Immature natural killer cell (primary cell): Measurements from ENCODE around the gene RXRA. TPM values are rescaled to one million over a fixed set of nuclear protein-coding genes. Genes with fewer than 3 reads are reported as not detected.

ENCODE experiments used
- DNase-seq, 3 donors: peaks; one replicate each; pipeline ENCODE4 v3.0.0; 2022; ENCODE audit warnings: mixed read lengths in 1 of 3
- H3K27ac Mint-ChIP-seq, 6 donors: one replicate each; pipeline ENCODE4 v1.8.0; 2020; ENCODE audit warnings: mixed read lengths in 6 of 6, mild to moderate bottlenecking in 5 of 6, inconsistent platforms in 4 of 6, moderate library complexity in 3 of 6
- H3K27me3 Mint-ChIP-seq, 3 donors: one replicate each; pipeline ENCODE4 v1.8.0; 2020 to 2021; ENCODE audit warnings: low read depth in 3 of 3, mild to moderate bottlenecking in 3 of 3, mixed read lengths in 3 of 3, moderate library complexity in 3 of 3, inconsistent platforms in 1 of 3
- H3K36me3 Mint-ChIP-seq, 3 donors: one replicate each; pipeline ENCODE4 v1.8.0; 2020; ENCODE audit warnings: mixed read lengths in 3 of 3, inconsistent platforms in 2 of 3, mild to moderate bottlenecking in 2 of 3
- H3K4me1 Mint-ChIP-seq, 2 donors: one replicate each; pipeline ENCODE4 v1.8.0; 2020; ENCODE audit warnings: inconsistent platforms in 2 of 2, mild to moderate bottlenecking in 2 of 2, mixed read lengths in 2 of 2, moderate library complexity in 1 of 2
- H3K4me3 Mint-ChIP-seq, 5 donors: one replicate each; pipeline ENCODE4 v1.8.0; 2020; ENCODE audit warnings: mild to moderate bottlenecking in 5 of 5, mixed read lengths in 5 of 5, inconsistent platforms in 3 of 5, moderate library complexity in 3 of 5
- H3K9me3 Mint-ChIP-seq, 6 donors: one replicate each; pipeline ENCODE4 v1.8.0; 2020; ENCODE audit warnings: mild to moderate bottlenecking in 6 of 6, mixed read lengths in 6 of 6, inconsistent platforms in 4 of 6, moderate library complexity in 3 of 6
- polyA plus RNA-seq, 3 donors: library from polyadenylated mRNA; unstranded; fragments of 300-500 nt; fragmentation: Illumina TruSeq; gene quantifications; one replicate each; pipeline ENCODE4 v1.2.3, GENCODE V29; 2021

RXRA gene
- polyA plus RNA-seq, 3 donors from 2014 or later: 1.0 to 4.4 (median 1.9) TPM

- Mint-ChIP-seq H3K27me3 (peaks cover 0 to 14% (median 2%) of the 10 kb centered on the region in 3 donors), H3K27ac (no peak overlapping the region), H3K9me3 (no peaks in the 10 kb centered on the region), H3K4me1 (peaks cover 9 to 20% of the 10 kb centered on the region in 2 donors), H3K4me3 (no peak overlapping the region), H3K36me3 (peaks cover 0 to 2% (median 2%) of the 10 kb centered on the region in 3 donors)
- no peak for DNase-seq
Observed at GRCh38 chr9:134414900-134415425, 88.7 kb downstream of the RXRA start.

GRCh38 chr9:134416385-134417015 lies 90.2 kb downstream of the RXRA start:
- no peak overlapping the region for H3K4me3 Mint-ChIP-seq
- H3K36me3 Mint-ChIP-seq: peaks cover 0 to 8% (median 6%) of the 10 kb centered on the region in 3 donors
- H3K4me1 Mint-ChIP-seq: peaks cover 8 to 20% of the 10 kb centered on the region in 2 donors
- H3K27me3 Mint-ChIP-seq: peaks cover 0 to 14% (median 4%) of the 10 kb centered on the region in 3 donors
- no peak overlapping the region for H3K27ac Mint-ChIP-seq
- no peaks in the 10 kb centered on the region for H3K9me3 Mint-ChIP-seq
- DNase-seq: no peak

- DNase-seq: no peak
- Mint-ChIP-seq H3K4me3 (no peak overlapping the region), H3K4me1 (peaks cover 1 to 2% of the 10 kb centered on the region in 2 donors), H3K27me3 (peaks cover 0 to 7% (median 2%) of the 10 kb centered on the region in 3 donors), H3K36me3 (peaks cover 0 to 8% (median 6%) of the 10 kb centered on the region in 3 donors), H3K27ac (no peak overlapping the region), H3K9me3 (no peaks in the 10 kb centered on the region)
Observed at GRCh38 chr9:134418354-134418753, 92.1 kb downstream of the RXRA start.

- Mint-ChIP-seq H3K4me3 (no peak overlapping the region), H3K27ac (no peak overlapping the region), H3K27me3 (peaks cover 0 to 7% (median 2%) of the 10 kb centered on the region in 3 donors), H3K36me3 (peaks cover 0 to 8% (median 6%) of the 10 kb centered on the region in 3 donors), H3K9me3 (no peaks in the 10 kb centered on the region), H3K4me1 (peaks cover 0 to 2% of the 10 kb centered on the region in 2 donors)
- no peak for DNase-seq
Observed at GRCh38 chr9:134419000-134419683, 92.9 kb downstream of the RXRA start.

GRCh38 chr9:134419684-134420076 lies 93.4 kb downstream of the RXRA start:
- Mint-ChIP-seq H3K36me3 (peaks cover 0 to 8% (median 6%) of the 10 kb centered on the region in 3 donors), H3K9me3 (no peaks in the 10 kb centered on the region), H3K4me1 (peaks cover 0 to 2% of the 10 kb centered on the region in 2 donors), H3K27ac (no peak overlapping the region), H3K27me3 (peaks cover 0 to 7% (median 2%) of the 10 kb centered on the region in 3 donors), H3K4me3 (no peak overlapping the region)
- DNase-seq: no peak

GRCh38 chr9:134420281-134420845 lies 94.1 kb downstream of the RXRA start:
- peak overlapping the region in 1 of 6 donors; percentile 7 for H3K27ac Mint-ChIP-seq
- H3K9me3 Mint-ChIP-seq: no peaks in the 10 kb centered on the region
- H3K27me3 Mint-ChIP-seq: peaks cover 0 to 7% (median 2%) of the 10 kb centered on the region in 3 donors
- peaks cover 0 to 2% of the 10 kb centered on the region in 2 donors for H3K4me1 Mint-ChIP-seq
- H3K36me3 Mint-ChIP-seq: peaks cover 0 to 8% (median 6%) of the 10 kb centered on the region in 3 donors
- DNase-seq: no peak
- no peak overlapping the region for H3K4me3 Mint-ChIP-seq

GRCh38 chr9:134420974-134421432 lies 94.7 kb downstream of the RXRA start:
- Mint-ChIP-seq H3K4me1 (peaks cover 0 to 2% of the 10 kb centered on the region in 2 donors), H3K4me3 (no peak overlapping the region), H3K27me3 (peaks cover 0 to 5% (median 2%) of the 10 kb centered on the region in 3 donors), H3K27ac (no peak overlapping the region), H3K36me3 (peaks cover 0 to 8% (median 6%) of the 10 kb centered on the region in 3 donors), H3K9me3 (no peaks in the 10 kb centered on the region)
- no peak for DNase-seq

- H3K4me1 Mint-ChIP-seq: peaks cover 0 to 2% of the 10 kb centered on the region in 2 donors
- H3K9me3 Mint-ChIP-seq: no peaks in the 10 kb centered on the region
- no peak for DNase-seq
- no peak overlapping the region for H3K4me3 Mint-ChIP-seq
- H3K27me3 Mint-ChIP-seq: peaks cover 0 to 6% (median 2%) of the 10 kb centered on the region in 3 donors
- peaks cover 0 to 8% (median 6%) of the 10 kb centered on the region in 3 donors for H3K36me3 Mint-ChIP-seq
- no peak overlapping the region for H3K27ac Mint-ChIP-seq
Observed at GRCh38 chr9:134421888-134422287, 95.6 kb downstream of the RXRA start.

GRCh38 chr9:134422301-134423090 lies 96.2 kb downstream of the RXRA start:
- no peak overlapping the region for H3K27ac Mint-ChIP-seq
- peaks cover 0 to 8% (median 6%) of the 10 kb centered on the region in 3 donors for H3K36me3 Mint-ChIP-seq
- H3K4me1 Mint-ChIP-seq: peaks cover 0 to 2% of the 10 kb centered on the region in 2 donors
- H3K4me3 Mint-ChIP-seq: no peak overlapping the region
- no peak for DNase-seq
- no peaks in the 10 kb centered on the region for H3K9me3 Mint-ChIP-seq
- H3K27me3 Mint-ChIP-seq: peaks cover 0 to 6% (median 2%) of the 10 kb centered on the region in 3 donors

- Mint-ChIP-seq H3K4me3 (no peak overlapping the region), H3K4me1 (peaks cover 0 to 2% of the 10 kb centered on the region in 2 donors), H3K27ac (no peak overlapping the region), H3K9me3 (no peaks in the 10 kb centered on the region), H3K36me3 (peaks cover 0 to 8% (median 6%) of the 10 kb centered on the region in 3 donors), H3K27me3 (peaks cover 0 to 6% (median 2%) of the 10 kb centered on the region in 3 donors)
- DNase-seq: no peak
Observed at GRCh38 chr9:134423166-134423565, 96.9 kb downstream of the RXRA start.

GRCh38 chr9:134423749-134424148 lies 97.5 kb downstream of the RXRA start:
- Mint-ChIP-seq H3K27ac (peak overlapping the region in 1 of 6 donors; percentile 55), H3K27me3 (peaks cover 0 to 6% (median 2%) of the 10 kb centered on the region in 3 donors), H3K9me3 (no peaks in the 10 kb centered on the region), H3K4me1 (peaks cover 0 to 2% of the 10 kb centered on the region in 2 donors), H3K36me3 (peaks cover 0 to 8% (median 6%) of the 10 kb centered on the region in 3 donors), H3K4me3 (no peak overlapping the region)
- no peak for DNase-seq

GRCh38 chr9:134424818-134425217 lies 98.6 kb downstream of the RXRA start:
- Mint-ChIP-seq H3K9me3 (no peaks in the 10 kb centered on the region), H3K27ac (no peak overlapping the region), H3K4me3 (no peak overlapping the region), H3K27me3 (peaks cover 0 to 2% (median 2%) of the 10 kb centered on the region in 3 donors), H3K36me3 (peaks cover 0 to 8% (median 6%) of the 10 kb centered on the region in 3 donors), H3K4me1 (peaks cover 0 to 4% of the 10 kb centered on the region in 2 donors)
- DNase-seq: no peak

- no peaks in the 10 kb centered on the region for H3K9me3 Mint-ChIP-seq
- H3K4me3 Mint-ChIP-seq: no peak overlapping the region
- peaks cover 0 to 2% (median 0%) of the 10 kb centered on the region in 3 donors for H3K27me3 Mint-ChIP-seq
- H3K27ac Mint-ChIP-seq: no peak overlapping the region
- DNase-seq: no peak
- peaks cover 0 to 8% (median 6%) of the 10 kb centered on the region in 3 donors for H3K36me3 Mint-ChIP-seq
- H3K4me1 Mint-ChIP-seq: peaks cover 0 to 4% of the 10 kb centered on the region in 2 donors
Observed at GRCh38 chr9:134425401-134425800, 99.1 kb downstream of the RXRA start.
